ENCODE results near the gene PAIP2.
"Not testable (repeated sequence)": the region's sequence is repeated elsewhere in the genome, so short reads cannot be mapped to it uniquely, and the experiment has no call there.

DNA sequence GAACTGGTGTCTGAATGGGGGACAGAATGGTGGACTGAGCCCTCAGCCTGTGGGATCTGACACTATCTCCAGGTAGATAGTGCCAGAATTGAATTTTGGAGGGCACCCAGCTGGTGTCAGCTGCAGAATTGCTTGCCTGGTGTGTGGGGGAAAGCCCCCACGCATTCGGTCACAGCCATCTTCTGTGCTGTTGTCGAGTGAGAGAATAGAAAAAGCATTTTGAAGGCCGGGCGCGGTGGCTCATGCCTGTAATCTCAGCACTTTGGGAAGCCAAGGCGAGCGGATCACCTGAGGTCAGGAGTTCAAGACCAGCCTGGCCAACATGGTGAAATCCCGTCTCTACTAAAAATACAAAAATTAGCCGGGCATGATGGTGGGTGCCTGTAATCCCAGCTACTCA, 45.3 kb downstream of the PAIP2 start:
- not testable (repeated sequence) for TF ChIP-seq POLR2A (IDR thresholded peaks at IDR 0.05; ENCODE audit: low read length); GATA1 (IDR thresholded peaks at IDR 0.05; ENCODE audit: low read depth, low read length)

Data from erythroblast (primary cell).